Esophagus squamous epithelium (tissue), 5 donors: ENCODE results near the gene RPS15. TPM values are rescaled to one million over a fixed set of nuclear protein-coding genes. Genes with fewer than 3 reads are reported as not detected.

Source experiments
- DNase-seq: peaks from one replicate; lab custom pipeline; 2025; lab: John Stamatoyannopoulos, UW
- H3K27ac ChIP-seq, 4 donors: fragments of 200-600 bp; sonication (generic); one replicate each; pipeline ENCODE4 v1.5.1; 2016 to 2019; ENCODE audit warnings: mild to moderate bottlenecking in 1 of 4
- H3K27me3 ChIP-seq, 4 donors: fragments of 200-600 bp; sonication (generic); 1 replicate in 3 of 4; 2 replicates in 1 of 4; pipeline versions ENCODE4 v1.5.1 to v1.6.0; 2017 to 2021; ENCODE audit warnings: antibody characterized with exemption in 1 of 4
- H3K36me3 ChIP-seq, 3 donors: fragments of 200-600 bp; sonication (generic); one replicate each; pipeline ENCODE4 v1.5.1; 2016 to 2019
- H3K4me1 ChIP-seq, 3 donors: fragments of 200-600 bp; sonication (generic); one replicate each; pipeline ENCODE4 v1.5.1; 2017 to 2019
- H3K4me3 ChIP-seq, 4 donors: fragments of 200-600 bp; sonication (generic); 1 replicate in 3 of 4; 2 replicates in 1 of 4; pipeline ENCODE4 v1.5.1; 2016 to 2019; ENCODE audit warnings: mild to moderate bottlenecking in 2 of 4, moderate library complexity in 1 of 4
- H3K9me3 ChIP-seq, 3 donors: fragments of 200-600 bp; sonication (generic); one replicate each; pipeline ENCODE4 v1.5.1; 2016 to 2019
- CTCF ChIP-seq, 6 experiments: fragments of 450-650 bp in 4 of 6; fragments of 200-600 bp in 2 of 6; sonication (generic) in 2 of 6; IDR thresholded peaks; one replicate each; pipeline ENCODE4 v1.5.1; 2016 to 2019; ENCODE audit warnings: antibody characterized with exemption in 6 of 6, mild to moderate bottlenecking in 4 of 6, moderate library complexity in 4 of 6
- POLR2A ChIP-seq, 4 donors: fragments of 450-650 bp; IDR thresholded peaks; one replicate each; pipeline ENCODE4 v1.6.1; 2017; ENCODE audit warnings: antibody characterized with exemption in 4 of 4, mild to moderate bottlenecking in 4 of 4, moderate library complexity in 3 of 4
- WGBS, 2 donors: methylation state at CpG; one replicate each; pipeline ENCODE4 v1.1.5; 2018; 5-methylcytosine and 5-hydroxymethylcytosine counted together
- intact Hi-C: fragments of 100-400 bp; cut with DNase I; formaldehyde crosslinking; loops from one replicate; pipeline ENCODE4 v1.15.0; 2022
- total RNA-seq, 4 donors: library from RNA; depleted of rRNA; stranded (reverse); fragments of >200 nt; gene quantifications; one replicate each; pipeline ENCODE4 v1.1.0, GENCODE V29; 2016
- donor health status: DM: yes; HTN: yes; CAD: no.

RPS15 gene
- total RNA-seq, 4 donors from 2014 or later, result 2,502 to 3,774 (median 3,129) TPM

GRCh38 chr19:1487576-1488281 is 49.5 kb downstream of the RPS15 start:
- Histone ChIP-seq H3K9me3 (no peaks in the 10 kb centered on the region), H3K4me1 (peaks cover 16 to 30% (median 16%) of the 10 kb centered on the region in 3 donors), H3K4me3 (no peak overlapping the region), H3K36me3 (no peaks in the 10 kb centered on the region), H3K27ac (no peak overlapping the region), H3K27me3 (peaks cover 0 to 9% (median 0%) of the 10 kb centered on the region in 4 donors)
- TF ChIP-seq POLR2A (IDR thresholded peaks at IDR 0.05), result no peak
- TF ChIP-seq CTCF (IDR thresholded peaks at IDR 0.05), result no peak
- 90 to 100% methylated on average over 2 of the region's 40 CpGs for WGBS, 2 donors
- no peak for DNase-seq
- intact Hi-C loops, result no loop called here

- Histone ChIP-seq H3K4me1 (peaks cover 16 to 32% (median 16%) of the 10 kb centered on the region in 3 donors), H3K27ac (no peak overlapping the region), H3K4me3 (no peak overlapping the region), H3K36me3 (no peaks in the 10 kb centered on the region), H3K9me3 (no peaks in the 10 kb centered on the region), H3K27me3 (peaks cover 0 to 9% (median 0%) of the 10 kb centered on the region in 4 donors)
- intact Hi-C loops, result no loop called here
- DNase-seq, result no peak
- 86 to 93% methylated on average over 8 to 9 of the region's 11 CpGs for WGBS, 2 donors
- TF ChIP-seq POLR2A (IDR thresholded peaks at IDR 0.05), result no peak
- TF ChIP-seq CTCF (IDR thresholded peaks at IDR 0.05), result no peak
Observed at GRCh38 chr19:1488282-1488601, 50.0 kb downstream of the RPS15 start.

- no peak for TF ChIP-seq POLR2A (IDR thresholded peaks at IDR 0.05)
- peak in 2 of 6 experiments; percentile 10 to 11 for TF ChIP-seq CTCF (IDR thresholded peaks at IDR 0.05)
- peak overlapping the region; percentile 45 to 79 (median 50) for H3K4me3 ChIP-seq
- peaks cover 0 to 9% (median 0%) of the 10 kb centered on the region in 4 donors for H3K27me3 ChIP-seq
- H3K9me3 ChIP-seq, result no peaks in the 10 kb centered on the region
- intact Hi-C loops, result no loop called here
- H3K27ac ChIP-seq, result peak overlapping the region; percentile 65 to 87 (median 85)
- WGBS, 2 donors, result 39 to 52% methylated on average over 3 to 10 of the region's 37 CpGs
- H3K36me3 ChIP-seq, result no peaks in the 10 kb centered on the region
- no peak for DNase-seq
- H3K4me1 ChIP-seq, result peaks cover 16 to 32% (median 16%) of the 10 kb centered on the region in 3 donors
Observed at GRCh38 chr19:1489463-1490310, 51.5 kb downstream of the RPS15 start.

Other genes with a start within 250 kb of the RPS15 start
- 10 to 100 TPM; 59.3 to 68.5 (median 61.6) TPM for gene STK11, start 232.6 kb upstream of the RPS15 start, total RNA-seq
- gene CBARP, start 200.4 kb upstream of the RPS15 start, total RNA-seq, result 1 to 10 TPM in 3 of 4 donors, under 1 TPM in 1; 0.38 to 1.6 (median 1.2) TPM
- 100 to 1,000 TPM in 3 of 4 donors, 10 to 100 TPM in 1; 83.4 to 171 (median 132) TPM for gene ATP5F1D, start 196.6 kb upstream of the RPS15 start, total RNA-seq
- gene MIDN, start 189.8 kb upstream of the RPS15 start, total RNA-seq, result 10 to 100 TPM; 12.4 to 65.0 (median 40.4) TPM
- 100 to 1,000 TPM; 116 to 415 (median 238) TPM for gene CIRBP, start 169.1 kb upstream of the RPS15 start, total RNA-seq
- gene FAM174C, start 162.9 kb upstream of the RPS15 start, total RNA-seq, result 10 to 100 TPM; 31.5 to 69.8 (median 50.5) TPM
- not detected for gene EFNA2, start 152.5 kb upstream of the RPS15 start, total RNA-seq
- 100 to 1,000 TPM; 124 to 191 (median 165) TPM for gene NDUFS7, start 54.5 kb upstream of the RPS15 start, total RNA-seq
- gene GAMT, start 36.9 kb upstream of the RPS15 start, total RNA-seq, result 10 to 100 TPM in 3 of 4 donors, 1 to 10 TPM in 1; 2.4 to 40.0 (median 13.1) TPM
- 10 to 100 TPM; 60.2 to 76.0 (median 69.0) TPM for gene DAZAP1, start 30.8 kb upstream of the RPS15 start, total RNA-seq
- gene APC2, start 11.7 kb downstream of the RPS15 start, total RNA-seq, result under 1 TPM in 1 of 4 donors, not detected in 3; under 0.01 TPM
- 10 to 100 TPM; 17.8 to 24.5 (median 23.0) TPM for gene C19orf25, start 40.8 kb downstream of the RPS15 start, total RNA-seq
- gene PCSK4, start 52.0 kb downstream of the RPS15 start, total RNA-seq, result 1 to 10 TPM in 2 of 4 donors, under 1 TPM in 2; 0.35 to 5.5 (median 1.1) TPM
- 10 to 100 TPM in 2 of 4 donors, 1 to 10 TPM in 2; 5.7 to 13.8 (median 9.4) TPM for gene REEP6, start 52.8 kb downstream of the RPS15 start, total RNA-seq
- gene ADAMTSL5, start 74.6 kb downstream of the RPS15 start, total RNA-seq, result 10 to 100 TPM; 13.5 to 20.8 (median 18.8) TPM
- under 1 TPM in 2 of 4 donors, not detected in 2; 0.19 to 0.66 TPM for gene PLK5, start 85.7 kb downstream of the RPS15 start, total RNA-seq
- gene MEX3D, start 129.9 kb downstream of the RPS15 start, total RNA-seq, result 10 to 100 TPM; 21.4 to 26.6 (median 23.0) TPM
- 10 to 100 TPM; 74.8 to 87.9 (median 84.3) TPM for gene MBD3, start 154.5 kb downstream of the RPS15 start, total RNA-seq
- gene UQCR11, start 167.1 kb downstream of the RPS15 start, total RNA-seq, result 10 to 100 TPM; 47.1 to 74.4 (median 59.1) TPM
- gene TCF3, start 214.2 kb downstream of the RPS15 start, total RNA-seq, result 10 to 100 TPM; 29.9 to 66.0 (median 47.9) TPM